Upper lobe of right lung (tissue), 1 donor: ENCODE results near the gene PRUNE1. TPM values are rescaled to one million over a fixed set of nuclear protein-coding genes. Genes with fewer than 3 reads are reported as not detected.

Experiments used
- ATAC-seq: fragments of 200-7000 bp; cut with Tn5 transposase; one replicate; pipeline ENCODE4 v1.9.1; 2020; ENCODE audit warnings: mild to moderate bottlenecking, moderate library complexity
- DNase-seq: peaks from one replicate; pipeline ENCODE4 v3.0.0-alpha.2; 2020
- H3K27ac ChIP-seq: fragments of 200-600 bp; one replicate; pipeline ENCODE4 v1.8.0; 2022
- H3K27me3 ChIP-seq: fragments of 200-600 bp; one replicate; pipeline ENCODE4 v1.8.0; 2022; ENCODE audit warnings: mild to moderate bottlenecking
- H3K36me3 ChIP-seq: fragments of 200-600 bp; one replicate; pipeline ENCODE4 v1.8.0; 2022
- H3K4me1 ChIP-seq: fragments of 200-600 bp; one replicate; pipeline ENCODE4 v1.8.0; 2022
- H3K4me3 ChIP-seq: fragments of 200-600 bp; one replicate; pipeline ENCODE4 v1.8.0; 2022; ENCODE audit warnings: mild to moderate bottlenecking
- H3K9me3 ChIP-seq: fragments of 200-600 bp; one replicate; pipeline ENCODE4 v1.8.0; 2022
- intact Hi-C: fragments of 100-400 bp; cut with DNase I; formaldehyde crosslinking; loops from one replicate; pipeline ENCODE4 v1.11.0; 2022
- long read RNA-seq: library from polyadenylated mRNA; unstranded; transcript quantifications from one replicate; pipeline ENCODE4 v2.0.0, GENCODE V29; 2021
- total RNA-seq: library from RNA; stranded (reverse); fragmentation: NEBNext Ultra II Directional; extraction: Animal tissue kit (Norgen Biotek cat#: 25700); gene quantifications from one replicate; pipeline ENCODE4 v1.2.1, GENCODE V29; 2021
- TF ChIP-seq, protein P1 (sequence below): fragments of 200-600 bp; IDR thresholded peaks from one replicate; pipeline ENCODE4 v1.8.0; 2022; ENCODE audit warnings: antibody characterized with exemption
- donor health status: DM: no; HTN: yes; CAD: no; lungs with severe emphysema.

PRUNE1 gene, protein sequence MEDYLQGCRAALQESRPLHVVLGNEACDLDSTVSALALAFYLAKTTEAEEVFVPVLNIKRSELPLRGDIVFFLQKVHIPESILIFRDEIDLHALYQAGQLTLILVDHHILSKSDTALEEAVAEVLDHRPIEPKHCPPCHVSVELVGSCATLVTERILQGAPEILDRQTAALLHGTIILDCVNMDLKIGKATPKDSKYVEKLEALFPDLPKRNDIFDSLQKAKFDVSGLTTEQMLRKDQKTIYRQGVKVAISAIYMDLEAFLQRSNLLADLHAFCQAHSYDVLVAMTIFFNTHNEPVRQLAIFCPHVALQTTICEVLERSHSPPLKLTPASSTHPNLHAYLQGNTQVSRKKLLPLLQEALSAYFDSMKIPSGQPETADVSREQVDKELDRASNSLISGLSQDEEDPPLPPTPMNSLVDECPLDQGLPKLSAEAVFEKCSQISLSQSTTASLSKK
- 18.3 TPM for total RNA-seq
- long read RNA-seq, transcript PRUNE1-204 (7 exons, 2,788 nt), result major isoform, 8 of 22 reads
- long read RNA-seq, partial matches to known transcripts, result 1 of 22 reads
- long read RNA-seq, other reads (novel, unspliced or antisense), result 9 of 22 reads

GRCh38 chr1:151008244-151009205 lies at the start of gene PRUNE1:
Gene PRUNE1 (plus strand): TSS chr1:151008449. CDS start chr1:151008633, 184 bp downstream.
- DNase-seq (peak; percentile 99), ATAC-seq (peak; percentile 97)
- Histone ChIP-seq H3K4me1 (peaks cover 67% of the 10 kb centered on the region), H3K36me3 (no peaks in the 10 kb centered on the region), H3K9me3 (no peaks in the 10 kb centered on the region), H3K4me3 (peak within 1 kb of the TSS; percentile 59), H3K27ac (peak within 1 kb of the TSS; percentile 96), H3K27me3 (no peaks in the 10 kb centered on the region)
- intact Hi-C loops, result no loop called here
- TF ChIP-seq, protein P1, sequence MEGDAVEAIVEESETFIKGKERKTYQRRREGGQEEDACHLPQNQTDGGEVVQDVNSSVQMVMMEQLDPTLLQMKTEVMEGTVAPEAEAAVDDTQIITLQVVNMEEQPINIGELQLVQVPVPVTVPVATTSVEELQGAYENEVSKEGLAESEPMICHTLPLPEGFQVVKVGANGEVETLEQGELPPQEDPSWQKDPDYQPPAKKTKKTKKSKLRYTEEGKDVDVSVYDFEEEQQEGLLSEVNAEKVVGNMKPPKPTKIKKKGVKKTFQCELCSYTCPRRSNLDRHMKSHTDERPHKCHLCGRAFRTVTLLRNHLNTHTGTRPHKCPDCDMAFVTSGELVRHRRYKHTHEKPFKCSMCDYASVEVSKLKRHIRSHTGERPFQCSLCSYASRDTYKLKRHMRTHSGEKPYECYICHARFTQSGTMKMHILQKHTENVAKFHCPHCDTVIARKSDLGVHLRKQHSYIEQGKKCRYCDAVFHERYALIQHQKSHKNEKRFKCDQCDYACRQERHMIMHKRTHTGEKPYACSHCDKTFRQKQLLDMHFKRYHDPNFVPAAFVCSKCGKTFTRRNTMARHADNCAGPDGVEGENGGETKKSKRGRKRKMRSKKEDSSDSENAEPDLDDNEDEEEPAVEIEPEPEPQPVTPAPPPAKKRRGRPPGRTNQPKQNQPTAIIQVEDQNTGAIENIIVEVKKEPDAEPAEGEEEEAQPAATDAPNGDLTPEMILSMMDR, result no peak

DNA sequence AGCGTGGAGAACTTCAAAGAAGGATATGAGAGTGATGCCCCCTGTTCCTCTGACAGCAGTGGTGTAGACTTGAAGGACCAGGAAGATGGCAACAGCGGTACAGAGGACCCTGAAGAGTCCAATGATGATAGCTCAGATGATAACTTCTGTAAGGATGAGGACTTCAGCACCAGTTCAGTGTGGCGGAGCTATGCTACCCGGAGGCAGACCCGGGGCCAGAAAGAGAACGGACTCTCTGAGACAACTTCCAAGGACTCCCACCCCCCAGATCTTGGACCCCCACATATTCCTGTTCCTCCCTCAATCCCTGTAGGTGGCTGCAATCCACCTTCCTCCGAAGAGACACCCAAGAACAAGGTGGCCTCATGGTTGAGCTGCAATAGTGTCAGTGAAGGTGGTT lies 47.6 kb upstream of the PRUNE1 start:
- TF ChIP-seq, protein P1, result no peak
- Histone ChIP-seq H3K27ac (no peak overlapping the region), H3K4me3 (no peak overlapping the region), H3K4me1 (no peaks in the 10 kb centered on the region), H3K27me3 (no peaks in the 10 kb centered on the region), H3K36me3 (peaks cover 97% of the 10 kb centered on the region), H3K9me3 (no peaks in the 10 kb centered on the region)
- DNase-seq (no peak), ATAC-seq (no peak)
- intact Hi-C loops, result no loop called here

DNA sequence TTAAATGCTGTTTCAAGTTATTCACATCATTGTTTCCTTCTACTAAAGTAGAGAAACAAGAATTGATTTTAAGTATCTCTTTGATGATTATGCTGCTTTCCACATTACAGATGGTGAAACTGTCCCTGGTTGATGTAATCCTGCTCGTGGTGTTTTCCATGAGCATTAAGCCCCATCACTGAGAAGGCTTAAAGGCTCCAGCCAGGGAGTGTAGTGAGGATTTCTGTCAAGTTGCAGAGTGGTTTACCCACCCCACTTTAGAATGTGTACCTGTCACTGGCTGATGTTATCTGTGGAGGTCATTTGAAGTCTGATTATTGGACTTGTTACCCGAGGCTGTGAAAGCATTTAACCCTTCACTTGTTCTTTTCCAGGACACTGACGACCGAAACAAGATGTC lies 46.5 kb upstream of the PRUNE1 start:
- Histone ChIP-seq H3K27ac (no peak overlapping the region), H3K4me3 (no peak overlapping the region), H3K27me3 (no peaks in the 10 kb centered on the region), H3K4me1 (no peaks in the 10 kb centered on the region), H3K36me3 (peaks cover 99% of the 10 kb centered on the region), H3K9me3 (no peaks in the 10 kb centered on the region)
- intact Hi-C loops, result no loop called here
- no peak for ATAC-seq
- DNase-seq, result no peak
- TF ChIP-seq, protein P1, result no peak

GRCh38 chr1:150963321-150964163 lies 44.7 kb upstream of the PRUNE1 start:
- H3K36me3 ChIP-seq, result peaks cover 100% of the 10 kb centered on the region
- no peak overlapping the region for H3K4me3 ChIP-seq
- H3K9me3 ChIP-seq, result no peaks in the 10 kb centered on the region
- H3K4me1 ChIP-seq, result no peaks in the 10 kb centered on the region
- no peaks in the 10 kb centered on the region for H3K27me3 ChIP-seq
- intact Hi-C loops, result no loop called here
- H3K27ac ChIP-seq, result no peak overlapping the region
- ATAC-seq (no peak), DNase-seq (no peak)
- TF ChIP-seq, protein P1, result no peak

GRCh38 chr1:150964164-150964489 lies 44.1 kb upstream of the PRUNE1 start:
- Histone ChIP-seq H3K36me3 (peaks cover 100% of the 10 kb centered on the region), H3K27me3 (no peaks in the 10 kb centered on the region), H3K9me3 (no peaks in the 10 kb centered on the region), H3K27ac (no peak overlapping the region), H3K4me3 (no peak overlapping the region), H3K4me1 (no peaks in the 10 kb centered on the region)
- intact Hi-C loops, result no loop called here
- no peak for ATAC-seq
- DNase-seq, result no peak
- TF ChIP-seq, protein P1, result no peak
